ENCODE results near the gene BIN1.
"Not testable (repeated sequence)": the region's sequence is repeated elsewhere in the genome, so short reads cannot be mapped to it uniquely, and the experiment has no call there.

BIN1 gene

DNA sequence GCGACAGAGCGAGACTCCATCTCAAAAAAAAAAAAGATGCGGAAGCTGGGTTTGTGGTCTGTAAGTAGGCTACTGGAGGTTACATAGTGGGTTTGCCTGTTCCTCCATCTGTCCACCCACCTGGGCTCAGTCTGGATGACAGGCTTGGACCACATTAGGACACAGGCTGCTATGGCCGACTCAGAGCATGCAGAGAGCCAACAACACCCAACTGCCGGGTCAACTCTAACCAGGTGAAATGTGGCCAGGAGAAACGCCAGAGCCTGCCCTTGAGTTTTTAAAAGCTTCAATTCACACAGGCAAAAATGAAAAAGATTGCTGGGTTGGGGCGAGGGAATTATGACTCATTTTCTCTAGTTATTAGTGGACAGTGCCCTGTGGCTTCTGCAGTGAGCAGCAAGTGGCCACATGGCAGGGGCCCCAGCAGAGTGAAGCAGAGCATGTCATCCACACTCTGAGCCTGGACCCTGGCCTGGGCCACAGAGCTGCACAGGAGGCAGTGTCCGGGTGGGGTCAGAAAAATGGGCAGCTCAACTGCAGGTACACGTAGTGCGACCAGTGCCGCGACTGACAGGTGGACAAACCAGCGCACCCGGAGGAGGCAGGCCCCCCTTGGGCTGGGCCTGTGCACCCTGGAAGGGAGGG lies 67.4 kb downstream of the BIN1 start:
- TF ChIP-seq, protein P1, sequence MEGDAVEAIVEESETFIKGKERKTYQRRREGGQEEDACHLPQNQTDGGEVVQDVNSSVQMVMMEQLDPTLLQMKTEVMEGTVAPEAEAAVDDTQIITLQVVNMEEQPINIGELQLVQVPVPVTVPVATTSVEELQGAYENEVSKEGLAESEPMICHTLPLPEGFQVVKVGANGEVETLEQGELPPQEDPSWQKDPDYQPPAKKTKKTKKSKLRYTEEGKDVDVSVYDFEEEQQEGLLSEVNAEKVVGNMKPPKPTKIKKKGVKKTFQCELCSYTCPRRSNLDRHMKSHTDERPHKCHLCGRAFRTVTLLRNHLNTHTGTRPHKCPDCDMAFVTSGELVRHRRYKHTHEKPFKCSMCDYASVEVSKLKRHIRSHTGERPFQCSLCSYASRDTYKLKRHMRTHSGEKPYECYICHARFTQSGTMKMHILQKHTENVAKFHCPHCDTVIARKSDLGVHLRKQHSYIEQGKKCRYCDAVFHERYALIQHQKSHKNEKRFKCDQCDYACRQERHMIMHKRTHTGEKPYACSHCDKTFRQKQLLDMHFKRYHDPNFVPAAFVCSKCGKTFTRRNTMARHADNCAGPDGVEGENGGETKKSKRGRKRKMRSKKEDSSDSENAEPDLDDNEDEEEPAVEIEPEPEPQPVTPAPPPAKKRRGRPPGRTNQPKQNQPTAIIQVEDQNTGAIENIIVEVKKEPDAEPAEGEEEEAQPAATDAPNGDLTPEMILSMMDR (conservative IDR thresholded peaks at IDR 0.05): no peak
- H3K27ac ChIP-seq: no peak overlapping the region

DNA sequence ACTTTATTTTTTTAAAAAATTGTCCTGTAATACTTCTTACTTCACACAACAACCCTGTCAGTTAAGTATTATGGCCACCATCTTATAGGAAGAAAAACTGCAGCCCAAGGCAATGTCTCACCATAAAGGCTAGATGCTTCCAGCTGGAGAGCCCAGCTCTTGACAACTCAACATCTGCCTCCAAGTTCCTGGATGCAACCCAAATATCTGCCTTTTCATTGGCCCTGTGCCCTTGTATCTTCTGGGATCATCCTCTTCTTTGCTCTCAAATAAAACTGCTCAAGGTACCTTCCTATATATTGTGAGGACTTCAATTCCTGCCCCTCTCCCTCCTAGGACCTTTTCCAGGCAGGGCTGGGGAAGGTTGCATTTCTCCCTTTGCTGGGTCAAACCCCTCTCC lies 69.5 kb downstream of the BIN1 start:
- H3K27ac ChIP-seq: no peak overlapping the region
- TF ChIP-seq, protein P1 (conservative IDR thresholded peaks at IDR 0.05): no peak

DNA sequence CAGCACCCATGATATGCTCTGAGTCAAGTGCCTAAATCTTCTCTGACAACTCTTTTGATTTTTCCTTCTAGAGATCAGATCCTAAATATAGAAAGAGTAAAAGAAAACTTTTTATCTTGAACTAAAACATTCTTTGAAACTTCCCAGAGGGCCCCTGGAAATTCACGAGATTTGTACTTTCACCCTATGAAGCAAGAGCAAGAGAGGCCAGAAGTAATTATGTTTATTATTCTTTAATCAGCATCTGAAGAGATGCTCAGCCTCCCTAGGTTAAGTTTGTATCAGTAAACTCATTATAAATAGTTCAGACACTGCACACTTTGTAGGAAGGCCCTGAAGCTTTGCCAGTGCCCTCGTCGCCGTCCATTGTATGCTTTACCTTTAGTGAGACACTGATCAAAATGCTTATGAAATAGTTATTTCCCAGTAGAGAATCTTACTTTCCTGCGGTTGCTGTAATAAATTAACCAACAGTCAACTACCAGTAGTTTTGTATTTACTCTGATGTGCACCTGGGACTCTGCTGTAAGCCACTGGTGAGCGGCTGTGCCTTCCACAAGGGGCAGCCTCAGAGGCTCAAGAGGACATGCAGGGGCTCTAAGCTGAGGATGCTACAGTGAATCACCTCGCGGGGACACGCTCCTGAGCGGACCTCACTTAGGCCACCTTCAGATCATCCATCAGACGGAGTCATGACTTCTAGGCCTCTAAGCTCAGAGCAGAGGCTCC lies 71.9 kb downstream of the BIN1 start:
- no peak overlapping the region for H3K27ac ChIP-seq
- TF ChIP-seq, protein P1 (conservative IDR thresholded peaks at IDR 0.05): no peak

DNA sequence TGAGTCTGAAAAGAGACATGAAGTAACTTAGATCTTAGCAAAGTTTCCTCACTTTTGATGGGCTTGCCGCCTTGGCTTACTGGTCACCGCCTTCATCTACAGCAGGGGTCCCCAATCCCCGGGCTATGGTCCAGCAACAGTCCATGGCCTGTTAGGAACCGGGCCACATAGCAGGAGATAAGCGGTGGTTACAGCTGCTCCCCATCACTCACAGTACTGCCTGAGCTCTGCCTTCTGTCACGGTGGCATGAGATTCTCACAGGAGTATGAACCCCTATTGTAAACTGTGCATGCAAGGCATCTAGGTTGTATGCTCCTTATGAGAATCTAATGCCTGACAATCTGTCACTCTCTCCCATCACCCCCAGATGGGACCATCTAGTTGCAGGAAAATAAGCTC lies 72.9 kb downstream of the BIN1 start:
- TF ChIP-seq, protein P1 (conservative IDR thresholded peaks at IDR 0.05): no peak
- no peak overlapping the region for H3K27ac ChIP-seq

DNA sequence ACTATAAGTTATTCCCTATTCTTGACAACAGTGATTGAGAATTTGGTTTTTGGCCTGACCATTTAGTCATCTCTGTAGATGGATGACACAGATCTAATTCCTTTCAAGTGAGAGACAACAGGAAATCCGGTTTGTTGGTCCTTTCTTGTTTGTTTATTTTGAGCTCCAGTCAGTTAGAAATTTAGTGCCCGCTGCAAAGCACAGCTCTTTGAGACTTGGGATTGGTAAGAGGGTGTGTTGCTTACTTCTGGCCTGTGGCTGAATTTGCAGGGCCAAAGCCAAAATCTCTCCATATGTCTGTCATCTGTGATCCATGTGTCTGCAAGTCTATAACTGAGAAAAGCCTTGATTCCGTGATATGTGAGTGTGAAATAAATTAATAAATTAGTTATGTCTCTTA lies 74.3 kb downstream of the BIN1 start:
- TF ChIP-seq, protein P1 (conservative IDR thresholded peaks at IDR 0.05): no peak
- H3K27ac ChIP-seq: no peak overlapping the region

DNA sequence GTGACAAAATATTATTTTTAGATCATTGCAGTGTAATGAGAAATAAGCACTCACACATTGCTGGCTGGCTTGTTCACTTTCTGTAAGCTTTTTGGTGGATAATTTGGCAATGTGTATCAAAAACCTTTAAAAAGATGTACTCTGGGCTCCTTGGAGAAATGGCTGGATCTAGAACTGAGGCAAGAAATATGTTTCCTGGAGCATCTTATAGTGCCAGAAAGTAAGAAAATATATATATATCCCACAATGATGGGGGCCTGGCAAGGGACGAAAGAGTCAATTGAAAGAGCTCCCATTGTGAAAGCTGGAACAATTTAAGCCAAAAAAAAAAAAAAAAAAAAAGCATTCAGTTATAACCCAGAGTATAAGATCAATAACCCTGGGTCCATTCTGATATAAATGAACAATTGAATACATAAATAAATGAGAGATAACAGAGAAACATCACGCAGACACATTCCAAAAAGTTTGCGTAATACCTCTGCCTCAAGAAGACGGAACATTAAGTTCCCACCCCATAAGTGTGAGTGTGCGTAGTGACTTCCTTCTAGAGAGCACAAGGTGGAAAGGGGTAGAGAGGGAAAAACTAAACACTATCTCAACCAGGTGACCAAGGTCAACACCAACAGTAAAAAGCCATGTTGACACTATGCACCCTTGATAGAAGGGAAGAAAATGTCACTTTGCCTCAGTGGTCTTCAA lies 77.5 kb downstream of the BIN1 start:
- no peak overlapping the region for H3K27ac ChIP-seq
- TF ChIP-seq, protein P1 (conservative IDR thresholded peaks at IDR 0.05): no peak

DNA sequence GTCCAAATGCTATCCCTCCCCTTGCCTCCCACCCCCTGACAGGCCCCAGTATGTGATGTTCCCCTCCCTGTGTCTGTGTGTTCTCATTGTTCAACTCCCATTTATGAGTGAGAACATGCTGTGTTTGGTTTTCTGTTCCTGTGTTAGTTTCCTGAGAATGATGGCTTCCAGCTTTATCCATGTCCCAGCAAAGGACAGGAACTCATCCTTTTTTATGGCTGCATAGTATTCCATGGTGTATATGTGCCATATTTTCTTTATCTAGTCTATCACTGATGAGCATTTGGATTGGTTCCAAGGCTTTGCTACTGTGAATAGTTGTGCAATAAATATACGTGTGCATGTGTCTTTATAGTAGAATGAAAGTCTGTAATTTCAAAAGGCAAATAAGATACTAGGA lies 78.2 kb downstream of the BIN1 start:
- not testable (repeated sequence) for H3K27ac ChIP-seq

Data from VCaP (cell line).